NCI-H187 treated with DMSO at 0.1 percent for 48 hours (cell line): Measurements from ENCODE around the gene RASSF4.

ENCODE experiments used
- DNase-seq: peaks from one replicate; lab custom pipeline; 2025; lab: John Stamatoyannopoulos, UW

The RASSF4 gene, protein sequence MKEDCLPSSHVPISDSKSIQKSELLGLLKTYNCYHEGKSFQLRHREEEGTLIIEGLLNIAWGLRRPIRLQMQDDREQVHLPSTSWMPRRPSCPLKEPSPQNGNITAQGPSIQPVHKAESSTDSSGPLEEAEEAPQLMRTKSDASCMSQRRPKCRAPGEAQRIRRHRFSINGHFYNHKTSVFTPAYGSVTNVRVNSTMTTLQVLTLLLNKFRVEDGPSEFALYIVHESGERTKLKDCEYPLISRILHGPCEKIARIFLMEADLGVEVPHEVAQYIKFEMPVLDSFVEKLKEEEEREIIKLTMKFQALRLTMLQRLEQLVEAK

DNA sequence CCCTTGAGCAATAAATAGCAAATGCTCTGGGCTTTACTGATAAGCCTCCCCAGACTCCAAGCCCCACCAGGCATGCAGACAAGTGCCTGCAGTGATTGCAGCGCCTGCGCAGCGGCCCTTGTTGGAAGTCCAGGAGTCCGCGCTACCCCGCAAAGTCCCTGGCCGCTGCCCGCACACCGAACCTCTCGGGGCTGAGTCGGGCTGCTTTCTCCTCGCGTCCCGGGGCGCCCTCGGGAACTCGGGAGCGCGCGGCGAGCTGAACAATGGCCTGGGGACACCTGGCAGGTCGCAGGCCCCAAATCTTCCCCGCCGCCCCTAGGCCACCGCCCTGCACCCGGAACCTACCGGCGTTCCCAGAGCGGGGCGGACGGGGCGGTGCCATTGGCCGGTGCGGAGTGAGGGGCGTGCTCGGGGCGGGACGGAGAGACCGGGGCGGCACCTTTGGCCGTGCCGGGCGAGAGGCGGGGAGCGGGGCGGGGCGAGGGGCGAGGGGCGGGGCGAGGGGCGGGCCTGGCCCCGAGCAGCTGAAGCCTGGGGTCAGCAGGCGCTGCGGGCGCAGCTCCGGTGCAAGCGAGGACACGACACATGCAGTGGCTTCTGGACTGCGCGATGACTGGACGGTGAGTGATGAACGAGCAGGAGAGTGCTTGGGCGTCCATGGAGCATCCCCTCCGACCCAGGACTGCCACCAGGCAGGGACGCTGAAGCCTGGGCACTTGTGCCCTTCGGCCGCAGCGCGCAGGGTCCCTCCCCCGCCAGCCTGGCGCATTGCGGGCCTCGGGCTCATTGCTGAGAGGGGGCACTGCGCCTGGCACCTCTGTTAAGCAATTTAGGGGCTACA, at the start of gene RASSF4:
RASSF4 (plus strand) TSS at position 556 of the 841 bp plus-strand sequence. CDS start 10,401 bp downstream, outside the sequence.
- no peak for DNase-seq

DNA sequence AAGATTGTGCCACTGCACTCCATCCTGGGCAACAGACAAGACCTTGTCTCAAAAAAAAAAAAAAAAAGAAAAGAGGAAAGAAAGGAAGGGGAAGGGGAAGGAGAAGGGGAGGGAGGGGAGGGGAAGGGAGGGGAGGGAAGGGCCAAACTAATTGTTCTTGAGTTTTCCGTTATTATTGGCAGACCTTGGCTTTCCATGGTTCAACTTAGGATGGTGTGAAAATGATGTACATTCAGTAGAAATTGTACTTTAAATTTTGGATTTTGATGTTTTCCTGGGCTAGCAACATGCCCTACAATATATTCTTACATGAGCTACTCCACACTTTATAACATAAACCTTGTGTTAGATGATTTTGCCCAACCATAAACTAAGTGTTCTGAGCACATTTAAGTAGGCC, 49.7 kb upstream of the RASSF4 start:
- no peak for DNase-seq

- no peak for DNase-seq
Observed at GRCh38 chr10:44910602-44911001, 49.0 kb upstream of the RASSF4 start.

GRCh38 chr10:44911081-44911540, 48.5 kb upstream of the RASSF4 start, which contains the start of gene TMEM72:
Gene TMEM72 (plus strand): TSS chr10:44911337. CDS start chr10:44911513, 176 bp downstream.
- DNase-seq: no peak

GRCh38 chr10:44911951-44912350, 47.7 kb upstream of the RASSF4 start:
- no peak for DNase-seq

DNA sequence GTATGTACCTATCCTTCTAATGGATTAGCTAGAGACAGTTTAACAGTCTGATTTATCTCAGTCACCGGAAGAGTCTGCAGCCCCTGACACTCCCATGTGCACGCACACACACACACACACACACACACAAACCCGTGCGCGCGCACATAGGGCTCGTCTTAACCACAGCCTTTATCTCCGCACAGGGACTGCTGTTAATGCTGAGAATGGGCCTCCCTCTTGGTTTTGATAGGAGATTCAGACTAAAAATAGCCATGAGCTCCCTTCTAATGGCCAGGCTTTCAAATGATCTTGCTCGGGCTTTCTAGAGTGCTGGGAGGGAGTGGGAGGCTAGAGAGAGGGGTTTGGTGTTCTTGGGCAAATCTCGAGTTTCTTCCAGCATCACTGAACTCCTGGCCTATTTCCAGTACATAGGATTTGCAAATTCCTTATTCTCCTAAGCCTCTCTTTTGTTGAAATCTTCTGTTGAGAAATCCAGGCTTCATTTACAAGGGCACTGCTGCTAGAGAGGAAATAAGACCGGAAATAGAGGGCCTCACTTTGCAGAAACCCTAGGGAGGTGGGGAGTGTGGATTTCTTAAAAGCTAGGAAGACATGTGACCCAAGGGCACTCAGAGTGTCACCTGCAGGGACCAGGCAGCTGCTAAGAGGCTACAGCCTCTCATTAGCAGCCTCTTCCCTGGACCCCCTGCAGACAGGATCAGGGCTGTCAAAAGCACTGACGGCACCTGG, 46.1 kb upstream of the RASSF4 start:
- DNase-seq: peak; percentile 13

DNA sequence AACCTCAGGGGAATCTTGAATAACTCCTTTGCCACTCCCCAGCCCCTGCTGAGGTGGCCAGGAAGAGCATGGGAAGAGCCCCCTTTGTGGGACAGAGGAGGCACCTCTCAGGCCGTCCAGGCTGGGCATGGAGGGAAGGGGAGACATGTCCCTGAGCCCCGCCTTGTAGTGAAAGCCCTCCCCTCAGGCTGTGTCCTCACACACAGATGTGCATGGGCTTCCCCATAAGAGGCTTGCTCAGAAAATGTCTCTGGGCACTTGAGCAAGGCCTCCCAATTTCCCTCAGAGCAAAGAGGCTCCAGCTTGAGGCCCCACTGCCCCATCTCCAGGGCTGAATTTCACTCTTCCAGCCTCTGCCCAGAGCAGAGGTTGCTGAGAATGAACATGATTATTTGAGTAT, 44.7 kb upstream of the RASSF4 start:
- DNase-seq: no peak

DNA sequence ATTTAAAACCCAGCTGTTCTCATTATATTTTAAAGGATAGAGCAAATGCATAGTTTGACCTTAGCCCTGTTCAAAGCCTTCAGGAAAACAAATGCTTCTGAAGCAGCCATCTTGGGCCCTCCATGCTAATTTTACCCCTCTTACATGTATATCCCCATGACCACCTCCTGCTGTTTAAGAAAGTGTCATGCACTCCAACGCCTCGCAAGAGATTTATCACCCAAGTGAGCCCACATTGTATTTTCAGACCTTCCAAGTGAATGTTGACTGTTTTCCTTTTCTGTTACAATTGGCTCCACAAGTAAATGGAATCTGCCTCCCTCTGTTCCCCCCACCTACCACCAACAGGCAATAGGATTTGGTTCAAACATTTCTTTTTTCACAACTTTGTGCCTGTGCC, 43.2 kb upstream of the RASSF4 start:
- no peak for DNase-seq

- DNase-seq: no peak
Observed at GRCh38 chr10:44917848-44918247, 41.8 kb upstream of the RASSF4 start.

- DNase-seq: no peak
Observed at GRCh38 chr10:44920252-44920651, 39.4 kb upstream of the RASSF4 start.

GRCh38 chr10:44921061-44921460, 38.5 kb upstream of the RASSF4 start:
- no peak for DNase-seq

- no peak for DNase-seq
Observed at GRCh38 chr10:44921506-44921905, 38.1 kb upstream of the RASSF4 start.

GRCh38 chr10:44922021-44922420, 37.6 kb upstream of the RASSF4 start:
- DNase-seq: no peak

- no peak for DNase-seq
Observed at GRCh38 chr10:44922796-44923545, 36.6 kb upstream of the RASSF4 start.

DNA sequence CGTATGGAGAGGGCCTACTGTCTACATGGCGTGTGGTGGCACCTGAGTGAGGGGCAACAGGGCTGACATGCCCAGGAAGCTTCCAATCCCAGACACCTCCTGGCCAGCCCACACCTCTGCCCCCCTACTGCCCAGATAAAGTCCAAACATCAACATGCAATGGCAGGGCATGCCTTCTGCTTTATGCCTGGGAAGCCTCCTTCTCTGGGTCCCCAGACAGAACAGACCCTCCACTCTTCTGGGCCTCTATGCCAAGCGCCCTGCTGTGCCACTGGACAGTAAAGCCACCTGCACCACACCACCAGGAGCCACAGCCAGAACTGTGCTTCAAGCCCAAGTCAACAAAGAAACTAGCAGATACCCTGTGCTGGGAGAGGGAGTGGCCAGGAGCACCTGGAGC, 36.0 kb upstream of the RASSF4 start:
- DNase-seq: no peak

GRCh38 chr10:44924261-44925040, 35.2 kb upstream of the RASSF4 start:
- no peak for DNase-seq

DNA sequence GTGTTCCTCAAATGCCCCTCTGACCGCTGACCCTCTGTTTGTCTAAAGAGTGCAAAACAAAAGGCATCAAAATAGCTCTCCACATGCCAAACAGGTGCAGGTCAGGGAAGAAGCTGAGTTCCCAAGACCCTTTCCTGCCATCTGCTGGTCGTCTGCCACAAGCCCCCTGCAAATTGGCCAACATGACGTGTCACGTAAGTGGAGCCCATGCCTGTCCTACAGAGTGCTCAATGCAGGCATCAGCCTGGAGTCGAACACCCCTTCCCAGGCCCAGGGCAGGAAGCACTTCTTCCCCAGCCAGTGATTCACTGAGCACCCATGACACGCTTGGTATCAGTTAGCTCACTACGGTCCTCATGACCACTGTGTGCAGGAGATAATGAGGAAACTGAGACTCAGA, 34.4 kb upstream of the RASSF4 start:
- DNase-seq: no peak

DNA sequence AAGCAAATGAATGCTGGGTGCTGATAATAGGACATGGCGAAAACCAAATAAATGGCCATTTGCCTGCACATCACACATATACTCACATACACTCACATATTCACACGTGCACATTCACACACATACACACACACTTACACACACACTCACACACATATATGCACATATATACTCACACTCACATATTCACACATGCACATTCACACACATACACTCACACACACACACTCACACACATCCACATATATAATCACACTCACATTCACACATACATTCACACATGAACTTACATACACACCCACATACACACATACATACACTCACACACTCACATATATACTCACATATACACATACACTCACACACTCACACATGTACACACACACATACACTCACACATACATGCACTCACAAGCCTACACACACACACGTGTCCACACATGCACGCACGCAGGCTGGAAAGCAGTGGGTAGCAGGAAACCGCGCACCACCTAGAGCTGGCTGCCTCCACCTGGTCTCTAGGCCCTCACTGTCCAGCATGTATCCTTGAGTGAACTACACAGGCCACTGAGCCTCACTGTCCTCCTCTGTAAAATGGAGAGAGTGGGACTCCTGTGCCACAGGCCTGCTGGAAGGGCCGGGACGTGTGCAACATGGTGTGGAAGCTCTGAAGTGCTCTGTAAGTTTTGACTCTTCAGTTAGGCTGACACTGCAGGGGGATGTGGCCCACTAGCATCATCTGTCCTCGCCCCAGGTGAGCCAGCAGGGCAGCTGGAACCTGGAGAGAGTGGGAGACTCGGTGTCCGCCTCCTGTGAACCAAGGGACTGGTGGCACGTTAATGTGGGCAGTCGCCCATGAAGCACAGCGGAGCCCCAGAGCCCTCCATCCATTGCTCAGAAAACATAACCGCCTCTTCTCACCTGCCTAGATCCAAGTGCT, 33.5 kb upstream of the RASSF4 start:
- DNase-seq: no peak

DNA sequence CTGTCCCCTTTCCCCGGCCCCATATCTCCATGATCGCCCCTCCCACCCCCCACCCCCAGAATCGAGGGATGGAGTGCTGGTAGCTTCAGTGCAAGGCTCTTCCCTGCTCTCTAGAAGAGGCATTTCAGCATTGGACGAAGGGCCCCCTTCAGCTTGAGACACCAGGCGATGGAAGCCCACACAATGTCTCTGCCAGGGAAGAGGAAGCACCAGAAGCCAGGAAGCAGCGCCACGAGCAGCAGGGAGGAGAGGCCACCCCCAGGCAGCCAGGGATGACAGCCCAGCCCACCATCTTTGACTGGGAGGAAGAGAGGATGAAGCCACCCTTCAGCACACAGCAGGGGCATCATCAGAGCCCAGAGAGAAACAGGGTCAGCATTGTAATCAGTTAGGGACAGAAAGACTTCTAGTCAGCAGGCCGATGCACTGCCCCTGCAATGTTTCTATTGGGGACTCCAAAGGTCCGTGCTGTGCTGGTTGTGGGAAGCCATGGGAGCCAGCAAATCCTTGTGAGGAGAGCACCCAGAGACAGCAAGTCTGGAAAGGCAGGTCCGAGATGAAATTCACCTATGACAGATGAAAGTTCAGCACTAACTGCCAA, 32.8 kb upstream of the RASSF4 start:
- DNase-seq: no peak
